HG03095 (cell line): ENCODE measurements around the gene PEA15.

Experiments
- ATAC-seq: cut with Tn5 transposase; IDR thresholded peaks from one replicate; pipeline ENCODE4 v1.9.1; 2021; ENCODE audit warnings: moderate library complexity; ENCODE audit not compliant: unreplicated experiment

Gene PEA15

GRCh38 chr1:160236806-160237205 is 31.6 kb downstream of the PEA15 start:
- ATAC-seq, result no peak

- no peak for ATAC-seq
Observed at GRCh38 chr1:160237558-160237957, 32.4 kb downstream of the PEA15 start.

GRCh38 chr1:160238408-160238807 is 33.2 kb downstream of the PEA15 start:
- ATAC-seq, result no peak

- ATAC-seq, result no peak
Observed at GRCh38 chr1:160239582-160240299, 34.6 kb downstream of the PEA15 start.

- no peak for ATAC-seq
Observed at GRCh38 chr1:160243767-160244166, 38.6 kb downstream of the PEA15 start.

GRCh38 chr1:160244209-160244608 is 39.0 kb downstream of the PEA15 start:
- no peak for ATAC-seq

- ATAC-seq, result no peak
Observed at GRCh38 chr1:160245434-160245833, 40.2 kb downstream of the PEA15 start.

GRCh38 chr1:160247053-160247452 is 41.9 kb downstream of the PEA15 start:
- ATAC-seq, result no peak

GRCh38 chr1:160251011-160251410 is 45.8 kb downstream of the PEA15 start:
- ATAC-seq, result no peak

GRCh38 chr1:160251687-160252526 is 46.7 kb downstream of the PEA15 start:
- no peak for ATAC-seq

GRCh38 chr1:160255781-160256300 is 50.7 kb downstream of the PEA15 start:
- ATAC-seq, result no peak

- no peak for ATAC-seq
Observed at GRCh38 chr1:160256396-160257046, 51.3 kb downstream of the PEA15 start.

- ATAC-seq, result no peak
Observed at GRCh38 chr1:160257411-160258015, 52.3 kb downstream of the PEA15 start.

GRCh38 chr1:160258177-160258798 is 53.1 kb downstream of the PEA15 start:
- ATAC-seq, result no peak

GRCh38 chr1:160260406-160261382 is 55.5 kb downstream of the PEA15 start:
- ATAC-seq, result no peak

- peak; percentile 21 for ATAC-seq
Observed at GRCh38 chr1:160261556-160261892, 56.3 kb downstream of the PEA15 start.

GRCh38 chr1:160261893-160262794 is 57.0 kb downstream of the PEA15 start, which contains the start of gene DCAF8:
Gene DCAF8, minus strand, starts transcription at chr1:160262549. Its CDS starts 18,541 bp downstream, at chr1:160244008.
- ATAC-seq, result peak; percentile 72

- ATAC-seq, result no peak
Observed at GRCh38 chr1:160264795-160265307, 59.7 kb downstream of the PEA15 start.
